GM12865 (cell line): ENCODE measurements around the gene XBP1.
"Not testable (repeated sequence)": the region's sequence is repeated elsewhere in the genome, so short reads cannot be mapped to it uniquely, and the experiment has no call there.

ENCODE experiments used
- DNase-seq: peaks from one replicate; pipeline ENCODE4 v3.0.0; 2010; ENCODE audit warnings: low read depth
- H3K4me3 ChIP-seq: 2 replicates; pipeline ENCODE4 v1.5.1; 2011; ENCODE audit warnings: mild to moderate bottlenecking, low read depth, low read length, control low read depth
- TF ChIP-seq, protein P1 (sequence below): IDR thresholded peaks from 2 replicates; pipeline ENCODE4 v1.5.1; 2011; ENCODE audit warnings: low read length, control low read depth, low read depth, inconsistent platforms; ENCODE audit not compliant: insufficient read depth; ENCODE audit errors: missing control alignments

XBP1 gene

DNA sequence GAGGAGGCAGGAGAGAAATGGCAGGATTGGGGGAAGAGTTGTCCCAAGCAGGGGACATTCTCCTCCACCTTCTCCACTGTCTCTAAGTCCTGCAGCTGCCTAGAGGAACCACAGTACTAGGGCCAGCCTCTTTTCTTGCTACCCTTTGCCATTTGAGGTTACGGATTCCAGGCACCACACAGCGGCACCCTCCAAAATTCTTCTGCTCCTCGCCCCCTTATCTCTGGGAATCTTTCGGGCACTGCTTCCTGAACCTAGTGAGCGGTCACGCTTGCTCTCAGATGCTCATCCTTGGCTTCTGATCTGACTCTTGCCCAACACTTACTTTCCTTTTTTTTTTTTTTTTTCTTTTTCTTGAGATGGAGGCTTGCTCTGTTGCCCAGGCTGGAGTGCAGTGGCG lies 26.6 kb upstream of the XBP1 start:
- TF ChIP-seq, protein P1, sequence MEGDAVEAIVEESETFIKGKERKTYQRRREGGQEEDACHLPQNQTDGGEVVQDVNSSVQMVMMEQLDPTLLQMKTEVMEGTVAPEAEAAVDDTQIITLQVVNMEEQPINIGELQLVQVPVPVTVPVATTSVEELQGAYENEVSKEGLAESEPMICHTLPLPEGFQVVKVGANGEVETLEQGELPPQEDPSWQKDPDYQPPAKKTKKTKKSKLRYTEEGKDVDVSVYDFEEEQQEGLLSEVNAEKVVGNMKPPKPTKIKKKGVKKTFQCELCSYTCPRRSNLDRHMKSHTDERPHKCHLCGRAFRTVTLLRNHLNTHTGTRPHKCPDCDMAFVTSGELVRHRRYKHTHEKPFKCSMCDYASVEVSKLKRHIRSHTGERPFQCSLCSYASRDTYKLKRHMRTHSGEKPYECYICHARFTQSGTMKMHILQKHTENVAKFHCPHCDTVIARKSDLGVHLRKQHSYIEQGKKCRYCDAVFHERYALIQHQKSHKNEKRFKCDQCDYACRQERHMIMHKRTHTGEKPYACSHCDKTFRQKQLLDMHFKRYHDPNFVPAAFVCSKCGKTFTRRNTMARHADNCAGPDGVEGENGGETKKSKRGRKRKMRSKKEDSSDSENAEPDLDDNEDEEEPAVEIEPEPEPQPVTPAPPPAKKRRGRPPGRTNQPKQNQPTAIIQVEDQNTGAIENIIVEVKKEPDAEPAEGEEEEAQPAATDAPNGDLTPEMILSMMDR, result no peak
- no peak for DNase-seq
- no peak overlapping the region for H3K4me3 ChIP-seq

DNA sequence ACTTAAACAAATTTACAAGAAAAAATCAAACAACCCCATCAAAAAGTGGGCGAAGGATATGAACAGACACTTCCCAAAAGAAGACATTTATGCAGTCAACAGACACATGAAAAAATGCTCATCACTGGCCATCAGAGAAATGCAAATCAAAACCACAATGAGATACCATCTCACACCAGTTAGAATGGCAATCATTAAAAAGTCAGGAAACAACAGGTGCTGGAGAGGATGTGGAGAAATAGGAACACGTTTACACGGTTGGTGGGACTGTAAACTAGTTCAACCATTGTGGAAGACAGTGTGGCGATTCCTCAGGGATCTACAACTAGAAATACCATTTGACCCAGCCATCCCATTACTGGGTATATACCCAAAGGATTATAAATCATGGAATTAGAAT lies 26.1 kb upstream of the XBP1 start:
- DNase-seq, H3K4me3 ChIP-seq: not testable (repeated sequence)

DNA sequence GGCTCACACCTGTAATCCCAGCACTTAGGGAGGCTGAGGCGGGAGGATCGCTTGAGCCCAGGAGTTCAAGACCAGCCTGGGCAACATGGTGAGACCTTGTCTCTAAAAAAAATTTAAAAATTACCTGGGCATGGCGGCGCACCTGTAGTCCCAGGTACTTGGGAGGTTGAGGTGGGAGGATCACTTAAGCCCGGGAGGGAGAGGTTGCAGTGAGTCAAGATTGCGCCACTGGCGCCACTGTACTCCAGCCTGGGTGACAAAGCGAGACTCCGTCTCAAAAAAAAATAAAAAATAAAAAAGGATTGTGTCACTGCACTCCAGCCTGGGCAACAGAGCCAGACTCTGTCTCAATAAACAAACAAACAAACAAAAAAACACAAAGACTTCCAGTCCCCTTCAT lies 24.1 kb upstream of the XBP1 start:
- not testable (repeated sequence) for DNase-seq, H3K4me3 ChIP-seq

DNA sequence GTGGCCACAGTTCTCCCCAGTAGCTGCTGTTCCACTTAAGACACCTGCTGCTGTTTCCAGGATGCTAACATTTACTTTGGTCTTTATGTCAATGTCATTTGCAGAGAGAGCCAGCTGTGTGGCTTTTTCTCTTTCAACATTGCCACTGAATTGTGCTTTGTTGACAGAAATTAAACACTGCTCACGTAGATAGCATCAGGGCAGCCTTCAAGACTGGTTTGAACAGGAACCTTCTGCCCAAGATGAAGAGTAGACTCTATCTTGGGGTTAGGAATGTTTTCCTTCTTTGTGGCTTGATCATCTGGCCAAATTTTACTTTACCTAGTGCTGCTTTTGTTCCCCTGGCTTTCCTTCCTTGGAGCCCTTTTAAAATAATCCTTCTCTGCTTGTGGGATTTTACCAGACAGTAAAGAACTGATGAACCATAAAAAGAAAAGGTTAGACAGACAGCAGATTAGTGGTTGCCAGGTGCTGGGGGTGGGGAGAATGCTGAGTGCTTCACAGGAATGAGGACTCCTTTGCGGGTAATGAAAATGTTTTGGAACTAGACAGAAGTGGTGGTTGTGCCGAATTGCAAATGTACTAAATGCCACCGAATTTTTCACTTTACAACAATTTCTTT lies 22.7 kb upstream of the XBP1 start:
- DNase-seq, result peak; percentile 70
- TF ChIP-seq, protein P1, result no peak
- no peak overlapping the region for H3K4me3 ChIP-seq

DNA sequence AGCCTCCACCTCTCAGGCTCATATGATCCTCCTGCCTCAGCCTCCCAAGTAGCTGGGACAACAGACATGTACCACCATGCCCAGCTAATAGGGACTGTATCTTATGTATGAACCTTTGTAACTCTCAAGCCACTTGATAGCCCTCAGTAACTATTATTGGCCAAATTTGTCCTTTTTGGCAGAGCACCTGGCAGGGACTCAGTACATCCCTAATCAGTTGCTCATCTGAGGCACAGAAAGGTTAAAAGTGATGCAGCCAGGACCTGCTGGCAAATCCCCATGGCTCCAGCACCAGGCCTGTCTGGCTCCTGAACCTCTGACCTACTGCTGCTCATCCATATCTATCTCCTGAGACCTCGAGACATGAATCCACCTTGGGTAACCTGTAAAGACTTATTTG lies 21.1 kb upstream of the XBP1 start:
- H3K4me3 ChIP-seq, result no peak overlapping the region

DNA sequence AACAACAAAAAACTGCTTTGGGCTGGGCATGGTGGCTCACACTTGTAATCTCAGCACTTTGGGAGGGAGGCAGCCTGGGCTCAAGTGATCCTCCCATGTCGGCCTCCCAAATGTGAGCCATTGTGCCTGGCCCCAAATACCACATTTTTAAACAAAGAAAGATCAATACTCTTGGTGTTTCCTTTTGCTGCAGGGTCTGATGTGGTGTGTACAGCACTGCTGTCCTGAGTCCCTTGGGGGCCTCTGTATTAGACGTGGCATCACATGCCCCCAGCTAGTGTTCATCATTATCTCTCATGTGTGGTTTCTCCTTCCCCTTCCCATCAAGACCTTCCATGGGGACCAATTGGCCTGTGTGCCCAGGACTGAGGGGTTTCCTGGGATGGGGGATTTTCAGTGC lies 20.5 kb upstream of the XBP1 start:
- DNase-seq, result no peak
- TF ChIP-seq, protein P1, result no peak
- H3K4me3 ChIP-seq, result no peak overlapping the region

More for the DNA sequence above, 21.1 kb upstream of the XBP1 start:
- DNase-seq, result no peak
- TF ChIP-seq, protein P1, result no peak

DNA sequence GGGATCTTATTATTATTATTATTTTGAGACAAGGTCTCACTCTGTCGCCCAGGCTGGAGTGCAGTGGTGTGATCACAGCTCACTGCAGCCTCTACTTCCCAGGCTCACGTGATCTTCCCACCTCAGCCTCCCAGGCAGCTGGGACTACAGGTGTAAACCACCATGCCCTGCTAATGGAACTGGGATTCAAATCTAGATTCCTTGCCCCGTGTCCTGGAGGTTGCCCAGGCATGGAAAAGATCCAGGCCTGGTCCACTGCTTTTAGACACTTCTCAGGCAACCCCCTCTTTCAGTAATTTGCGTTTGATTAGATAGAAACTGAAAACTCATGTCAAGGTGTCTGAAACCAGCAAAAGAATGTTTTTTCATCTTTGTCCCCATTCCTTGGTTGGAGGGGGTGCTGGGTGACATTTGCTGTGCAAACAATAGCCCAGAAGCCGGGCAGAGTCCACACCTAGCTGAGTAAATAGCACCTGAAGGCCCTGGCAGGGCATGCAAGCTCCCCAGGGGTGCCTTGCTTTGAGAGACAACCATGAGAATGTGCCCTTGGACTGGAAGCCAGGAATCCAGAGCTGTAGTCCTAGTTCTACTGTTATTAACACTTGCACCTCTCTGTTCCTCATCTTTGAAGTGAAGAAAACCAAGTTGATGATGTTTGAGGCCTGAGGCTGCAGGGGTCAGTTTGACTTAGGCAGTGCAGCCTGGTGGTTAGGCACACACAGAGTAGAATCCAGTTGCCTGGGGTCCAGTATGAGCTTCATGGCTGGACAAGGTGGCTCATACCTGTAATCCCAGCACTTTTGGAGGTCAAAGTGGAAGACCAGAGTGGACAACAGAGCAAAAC lies 19.1 kb upstream of the XBP1 start:
- H3K4me3 ChIP-seq, result peak overlapping the region; percentile 29
- TF ChIP-seq, protein P1, result no peak

More for the DNA sequence above, 19.1 kb upstream of the XBP1 start:
- DNase-seq, result peak; percentile 81
